Erythroblast (primary cell): ENCODE measurements around the gene BCL2L1.
"Not testable (repeated sequence)": the region's sequence is repeated elsewhere in the genome, so short reads cannot be mapped to it uniquely, and the experiment has no call there.

Experiments
- DNase-seq, 2 experiments: peaks; one replicate each; lab custom pipeline; 2025; lab: John Stamatoyannopoulos, UW
- GATA1 ChIP-seq: IDR thresholded peaks from 2 replicates; pipeline ENCODE4 v1.6.1; 2011; ENCODE audit warnings: low read depth, mild to moderate bottlenecking, control low read depth, low read length, moderate library complexity
- POLR2A ChIP-seq: IDR thresholded peaks from 2 replicates; pipeline ENCODE4 v1.6.1; 2011; ENCODE audit warnings: mild to moderate bottlenecking, low read length

The BCL2L1 gene

GRCh38 chr20:31638816-31639215 lies 83.9 kb downstream of the BCL2L1 start:
- TF ChIP-seq GATA1 (no peak), POLR2A (no peak)
- DNase-seq = no peak

DNA sequence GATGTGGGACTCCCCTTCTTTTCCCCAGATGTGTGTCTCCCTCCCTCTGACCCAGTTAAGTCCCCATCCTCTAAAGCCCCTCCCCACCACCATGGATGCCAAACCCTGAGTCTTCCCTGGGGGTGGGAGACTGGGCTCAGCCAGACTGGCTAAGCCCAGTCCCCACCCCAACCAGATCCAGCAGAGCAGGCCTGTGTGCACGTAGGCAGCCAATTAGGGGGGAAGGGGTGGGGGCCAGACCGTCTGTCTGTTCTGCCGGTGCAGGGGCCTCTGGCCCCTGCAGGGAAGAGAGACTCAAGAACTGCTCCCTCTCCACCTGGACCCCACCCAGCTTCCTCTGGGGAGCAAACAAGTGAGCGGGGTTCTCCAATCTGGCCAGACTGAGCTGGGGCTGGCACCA lies 84.4 kb downstream of the BCL2L1 start:
- TF ChIP-seq POLR2A (no peak), GATA1 (no peak)
- no peak for DNase-seq

- DNase-seq = no peak
- no peak for TF ChIP-seq POLR2A
- TF ChIP-seq GATA1 = no peak
Measured at GRCh38 chr20:31637660-31638059, 85.0 kb downstream of the BCL2L1 start, which contains the start of gene COX4I2. TSS of gene COX4I2 (plus strand) at chr20:31637912. CDS start at chr20:31639018, 1,106 bp downstream.

GRCh38 chr20:31633339-31633914 lies 89.2 kb downstream of the BCL2L1 start:
- TF ChIP-seq POLR2A (no peak), GATA1 (no peak)
- DNase-seq = no peak

- TF ChIP-seq POLR2A (no peak), GATA1 (no peak)
- no peak for DNase-seq
Measured at GRCh38 chr20:31632548-31633338, 89.9 kb downstream of the BCL2L1 start.

GRCh38 chr20:31630187-31630790 lies 92.4 kb downstream of the BCL2L1 start:
- DNase-seq = no peak
- TF ChIP-seq POLR2A = no peak
- no peak for TF ChIP-seq GATA1

DNA sequence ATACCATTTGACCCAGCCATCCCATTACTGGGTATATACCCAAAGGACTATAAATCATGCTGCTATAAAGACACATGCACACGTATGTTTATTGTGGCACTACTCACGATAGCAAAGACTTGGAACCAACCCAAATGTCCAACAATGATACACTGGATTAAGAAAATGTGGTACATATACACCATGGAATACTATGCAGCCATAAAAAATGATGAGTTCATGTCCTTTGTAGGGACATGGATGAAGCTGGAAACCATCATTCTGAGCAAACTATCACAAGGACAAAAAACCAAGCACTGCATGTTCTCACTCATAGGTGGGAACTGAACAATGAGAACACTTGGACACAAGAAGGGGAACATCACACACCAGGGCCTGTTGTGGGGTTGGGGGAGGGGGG lies 94.6 kb downstream of the BCL2L1 start:
- not testable (repeated sequence) for DNase-seq

- DNase-seq = not testable (repeated sequence)
Measured at GRCh38 chr20:31626534-31626933, 96.1 kb downstream of the BCL2L1 start.

- DNase-seq = not testable (repeated sequence)
Measured at GRCh38 chr20:31623123-31623505, 99.6 kb downstream of the BCL2L1 start.

DNA sequence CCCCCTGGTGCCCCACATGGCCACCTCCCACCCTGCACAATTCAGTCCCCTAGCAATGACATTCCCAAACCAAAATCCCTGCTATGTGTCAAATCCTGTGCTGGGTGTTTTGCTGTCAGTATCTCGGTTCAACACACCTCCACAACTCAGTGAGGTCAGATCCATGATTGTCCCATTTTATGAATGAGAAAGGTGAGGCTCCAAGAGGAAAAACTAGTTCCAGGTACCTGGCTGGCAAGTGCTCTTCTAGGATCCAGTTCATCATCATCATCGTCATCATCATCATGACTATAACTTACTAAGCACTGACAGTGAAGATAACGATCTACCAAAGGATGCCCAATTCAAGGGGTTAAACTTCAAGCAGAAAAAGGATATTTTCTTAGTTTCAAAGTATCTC lies 102.4 kb downstream of the BCL2L1 start:
- TF ChIP-seq POLR2A (no peak), GATA1 (no peak)
- no peak for DNase-seq

DNA sequence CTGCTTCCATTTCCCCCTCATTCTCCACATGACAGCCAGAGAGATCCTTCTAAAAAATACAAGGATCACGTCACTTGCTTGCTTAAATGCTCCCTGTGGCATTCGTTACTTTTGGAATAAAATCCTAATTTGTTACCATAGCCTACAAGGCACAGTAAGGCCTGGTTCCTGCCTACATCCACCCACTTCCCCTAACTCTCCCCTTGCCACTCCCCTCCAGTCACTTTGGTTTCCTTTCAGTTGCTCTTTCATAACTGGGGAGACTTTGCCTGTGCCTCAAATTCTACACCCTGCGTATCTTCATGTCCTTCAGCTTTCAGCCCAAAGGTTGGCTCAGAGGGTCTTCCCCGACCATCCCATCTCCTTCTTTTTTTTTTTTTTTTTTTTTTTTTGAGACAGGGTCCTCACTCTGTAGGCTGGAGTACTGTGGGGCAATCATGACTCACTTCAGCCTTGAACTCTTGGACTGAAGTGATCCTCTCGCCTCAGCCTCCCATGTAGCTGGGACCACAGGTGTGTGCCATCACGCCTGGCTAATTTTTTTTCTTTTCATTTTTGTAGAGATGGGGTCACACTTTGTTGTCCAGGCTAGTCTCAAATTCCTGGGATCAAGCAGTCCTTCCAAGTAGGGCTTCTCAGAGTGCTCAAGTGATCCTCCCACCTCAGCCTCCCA lies 105.1 kb downstream of the BCL2L1 start:
- TF ChIP-seq GATA1 (no peak), POLR2A (no peak)
- no peak for DNase-seq

GRCh38 chr20:31615416-31615815 lies 107.3 kb downstream of the BCL2L1 start:
- no peak for DNase-seq
- TF ChIP-seq GATA1 (no peak), POLR2A (no peak)
